KMS-11 (cell line): ENCODE results near the gene CDH15.

ENCODE experiments used
- H2AFZ ChIP-seq: fragments of 200-600 bp; sonication (generic); 2 replicates; pipeline ENCODE4 v1.6.1; 2016; ENCODE audit warnings: antibody characterized with exemption, mixed run types, low read depth
- H3K27ac ChIP-seq: fragments of 200-600 bp; sonication (generic); 2 replicates; pipeline ENCODE4 v1.6.1; 2016; ENCODE audit warnings: mild to moderate bottlenecking, mixed run types
- H3K27me3 ChIP-seq: fragments of 200-600 bp; sonication (generic); 2 replicates; pipeline ENCODE4 v1.6.1; 2017; ENCODE audit warnings: mild to moderate bottlenecking, low read depth, mixed run types, moderate library complexity; ENCODE audit not compliant: insufficient read depth
- H3K36me3 ChIP-seq: fragments of 200-600 bp; sonication (generic); 2 replicates; pipeline ENCODE4 v1.6.1; 2017; ENCODE audit warnings: mild to moderate bottlenecking, mixed run types; ENCODE audit not compliant: insufficient read depth
- H3K4me1 ChIP-seq: fragments of 200-600 bp; sonication (generic); 2 replicates; pipeline ENCODE4 v1.6.1; 2016; ENCODE audit warnings: mild to moderate bottlenecking, low read depth, mixed run types; ENCODE audit not compliant: poor library complexity, severe bottlenecking
- H3K4me2 ChIP-seq: fragments of 200-600 bp; sonication (generic); 2 replicates; pipeline ENCODE4 v1.7.0; 2016; ENCODE audit warnings: mild to moderate bottlenecking, mixed run types
- H3K4me3 ChIP-seq: fragments of 200-600 bp; sonication (generic); IDR thresholded peaks from 2 replicates; pipeline ENCODE4 v1.6.1; 2017; ENCODE audit warnings: low read depth, low read length, mixed read lengths; ENCODE audit not compliant: insufficient read depth
- H3K79me2 ChIP-seq: fragments of 200-600 bp; sonication (generic); 2 replicates; pipeline ENCODE4 v1.6.1; 2016; ENCODE audit warnings: low read depth, mixed run types; ENCODE audit not compliant: insufficient read depth
- H3K9ac ChIP-seq: fragments of 200-600 bp; sonication (generic); 2 replicates; pipeline ENCODE4 v1.6.1; 2016; ENCODE audit warnings: mild to moderate bottlenecking, mixed run types
- H4K20me1 ChIP-seq: fragments of 200-600 bp; sonication (generic); 2 replicates; pipeline ENCODE4 v1.6.1; 2016; ENCODE audit warnings: mild to moderate bottlenecking, mixed run types; ENCODE audit not compliant: insufficient read depth
- CTCF ChIP-seq: fragments of 200-600 bp; sonication (generic); conservative IDR thresholded peaks from 2 replicates; pipeline ENCODE4 v1.6.1; 2017; ENCODE audit warnings: low read depth, mild to moderate bottlenecking, antibody characterized with exemption, low read length, moderate library complexity, mixed read lengths

The CDH15 gene

GRCh38 chr16:89217388-89218191 lies 46.0 kb downstream of the CDH15 start, which contains the start of gene ZNF778:
TSS of gene ZNF778 (plus strand) at chr16:89217703. CDS start at chr16:89221128, 3,425 bp downstream.
- Histone ChIP-seq H3K4me2 (peak within 1 kb of the TSS; percentile 93), H3K4me1 (peaks cover 15% of the 10 kb centered on the region), H2AFZ (peak within 1 kb of the TSS; percentile 85), H3K36me3 (no peaks in the 10 kb centered on the region), H4K20me1 (no peaks in the 10 kb centered on the region), H3K27me3 (no peaks in the 10 kb centered on the region; the same call in 1 of the 2 replicates), H3K4me3 (peak within 1 kb of the TSS; percentile 37), H3K9ac (peak within 1 kb of the TSS; percentile 74), H3K27ac (peak within 1 kb of the TSS; percentile 49), H3K79me2 (no peaks in the 10 kb centered on the region; the same call in 1 of the 2 replicates)
- TF ChIP-seq CTCF = no peak

- Histone ChIP-seq H2AFZ (no peak overlapping the region), H4K20me1 (no peaks in the 10 kb centered on the region), H3K4me2 (no peak overlapping the region), H3K27ac (no peak overlapping the region), H3K36me3 (no peaks in the 10 kb centered on the region), H3K79me2 (no peaks in the 10 kb centered on the region; the same call in 1 of the 2 replicates), H3K9ac (no peak overlapping the region), H3K27me3 (no peaks in the 10 kb centered on the region), H3K4me1 (peaks cover 15% of the 10 kb centered on the region), H3K4me3 (no peak overlapping the region)
- no peak for TF ChIP-seq CTCF
These were observed 47.8 kb downstream of the CDH15 start for GRCh38 chr16:89219365-89219764.

DNA sequence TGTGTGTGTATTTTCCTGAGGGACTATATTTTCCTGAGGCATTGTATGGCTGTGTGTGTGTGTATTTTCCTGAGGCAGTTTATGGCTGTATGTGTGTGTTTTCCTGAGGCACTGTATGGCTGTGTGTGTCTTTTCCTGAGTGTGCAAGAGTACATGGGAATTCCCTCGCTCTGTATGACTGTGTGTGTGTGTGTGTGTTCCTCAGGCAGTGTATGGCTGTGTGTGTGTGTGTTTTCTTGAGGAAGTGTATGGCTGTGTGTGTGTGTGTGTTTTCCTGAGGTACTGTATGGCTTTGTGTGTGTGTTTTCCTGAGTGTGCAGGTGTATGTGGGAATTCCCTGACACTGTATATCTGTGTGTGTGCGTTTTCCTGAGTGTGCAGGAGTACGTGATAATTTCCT lies 50.1 kb downstream of the CDH15 start:
- Histone ChIP-seq H3K9ac (no peak overlapping the region), H3K4me2 (no peak overlapping the region), H3K27me3 (no peaks in the 10 kb centered on the region), H3K4me1 (peaks cover 9% of the 10 kb centered on the region), H2AFZ (no peak overlapping the region), H3K36me3 (no peaks in the 10 kb centered on the region; the same call in 1 of the 2 replicates), H3K27ac (no peak overlapping the region), H3K79me2 (no peaks in the 10 kb centered on the region; the same call in 1 of the 2 replicates), H3K4me3 (no peak overlapping the region), H4K20me1 (no peaks in the 10 kb centered on the region)
- TF ChIP-seq CTCF = no peak

- peaks cover 3% of the 10 kb centered on the region; the same call in 1 of the 2 replicates for H3K36me3 ChIP-seq
- no peak for TF ChIP-seq CTCF
These were observed 51.4 kb downstream of the CDH15 start for GRCh38 chr16:89222931-89223330.

More at GRCh38 chr16:89222931-89223330, 51.4 kb downstream of the CDH15 start:
- H3K79me2 ChIP-seq = no peaks in the 10 kb centered on the region; the same call in 1 of the 2 replicates
- H3K4me2 ChIP-seq = no peak overlapping the region
- H3K27ac ChIP-seq = no peak overlapping the region
- H2AFZ ChIP-seq = no peak overlapping the region
- no peak overlapping the region for H3K9ac ChIP-seq
- peaks cover 4% of the 10 kb centered on the region for H3K4me1 ChIP-seq
- H3K4me3 ChIP-seq = no peak overlapping the region
- no peaks in the 10 kb centered on the region for H3K27me3 ChIP-seq
- H4K20me1 ChIP-seq = no peaks in the 10 kb centered on the region
